Measurements from ENCODE around the gene TRAF3. TPM values are rescaled to one million over a fixed set of nuclear protein-coding genes. Genes with fewer than 3 reads are reported as not detected.

Gene TRAF3
- total RNA-seq, 4 donors from 2014 or later, result 5.5 to 14.7 (median 6.9) TPM

DNA sequence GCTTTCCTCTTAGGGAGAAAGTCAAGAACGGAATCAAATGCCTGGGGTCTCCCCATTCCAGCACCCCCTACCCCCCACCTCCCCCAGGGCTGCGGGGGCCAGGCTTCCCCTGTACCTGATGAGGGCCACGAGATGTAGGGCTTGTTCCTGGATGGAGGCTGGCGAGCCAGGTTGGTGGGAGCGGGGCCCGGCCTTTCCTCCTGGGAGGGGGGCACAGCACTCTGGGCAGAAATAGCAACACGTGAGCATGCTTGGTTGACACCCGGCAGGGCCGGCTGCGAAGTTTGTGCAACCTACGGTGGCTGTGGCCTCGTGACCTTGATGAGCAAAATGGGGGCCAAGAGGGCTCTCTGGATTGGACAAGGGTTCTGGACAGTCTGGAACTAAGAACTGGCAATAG is 160.9 kb downstream of the TRAF3 start:
- no peaks in the 10 kb centered on the region for H3K4me1 ChIP-seq
- in situ Hi-C loops (cut with MboI; ENCODE audit: low sequenced_read_pairs in 4 of 4), result no loop called here
- H3K4me3 ChIP-seq, result no peak overlapping the region
- H3K27ac ChIP-seq, result no peak overlapping the region
- no peak for ATAC-seq
- intact Hi-C loops (cut with DNase I; ENCODE audit: low total_unique reads), result no loop called here
- H3K9me3 ChIP-seq, result no peaks in the 10 kb centered on the region
- peaks cover 0 to 51% of the 10 kb centered on the region in 2 donors for H3K36me3 ChIP-seq
- no peak for DNase-seq
- H3K27me3 ChIP-seq, result no peaks in the 10 kb centered on the region
- no peak for TF ChIP-seq POLR2A (IDR thresholded peaks at IDR 0.05)
- TF ChIP-seq, protein P1, sequence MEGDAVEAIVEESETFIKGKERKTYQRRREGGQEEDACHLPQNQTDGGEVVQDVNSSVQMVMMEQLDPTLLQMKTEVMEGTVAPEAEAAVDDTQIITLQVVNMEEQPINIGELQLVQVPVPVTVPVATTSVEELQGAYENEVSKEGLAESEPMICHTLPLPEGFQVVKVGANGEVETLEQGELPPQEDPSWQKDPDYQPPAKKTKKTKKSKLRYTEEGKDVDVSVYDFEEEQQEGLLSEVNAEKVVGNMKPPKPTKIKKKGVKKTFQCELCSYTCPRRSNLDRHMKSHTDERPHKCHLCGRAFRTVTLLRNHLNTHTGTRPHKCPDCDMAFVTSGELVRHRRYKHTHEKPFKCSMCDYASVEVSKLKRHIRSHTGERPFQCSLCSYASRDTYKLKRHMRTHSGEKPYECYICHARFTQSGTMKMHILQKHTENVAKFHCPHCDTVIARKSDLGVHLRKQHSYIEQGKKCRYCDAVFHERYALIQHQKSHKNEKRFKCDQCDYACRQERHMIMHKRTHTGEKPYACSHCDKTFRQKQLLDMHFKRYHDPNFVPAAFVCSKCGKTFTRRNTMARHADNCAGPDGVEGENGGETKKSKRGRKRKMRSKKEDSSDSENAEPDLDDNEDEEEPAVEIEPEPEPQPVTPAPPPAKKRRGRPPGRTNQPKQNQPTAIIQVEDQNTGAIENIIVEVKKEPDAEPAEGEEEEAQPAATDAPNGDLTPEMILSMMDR (IDR thresholded peaks at IDR 0.05 in 4 of 5, conservative IDR thresholded peaks at IDR 0.05 in 1 of 5), result no peak

- in situ Hi-C loops (cut with MboI; ENCODE audit: low sequenced_read_pairs in 4 of 4), result no loop called here
- H3K9me3 ChIP-seq, result no peaks in the 10 kb centered on the region
- intact Hi-C loops (cut with DNase I; ENCODE audit: low total_unique reads), result no loop called here
- H3K27ac ChIP-seq, result no peak overlapping the region
- H3K27me3 ChIP-seq, result no peaks in the 10 kb centered on the region
- ATAC-seq, result no peak
- no peaks in the 10 kb centered on the region for H3K4me1 ChIP-seq
- TF ChIP-seq, protein P1 (IDR thresholded peaks at IDR 0.05 in 4 of 5, conservative IDR thresholded peaks at IDR 0.05 in 1 of 5), result no peak
- no peak for TF ChIP-seq POLR2A (IDR thresholded peaks at IDR 0.05)
- DNase-seq, result no peak
- H3K4me3 ChIP-seq, result no peak overlapping the region
- peaks cover 0 to 54% of the 10 kb centered on the region in 2 donors for H3K36me3 ChIP-seq
Observed at GRCh38 chr14:102939329-102939728, 162.1 kb downstream of the TRAF3 start.

DNA sequence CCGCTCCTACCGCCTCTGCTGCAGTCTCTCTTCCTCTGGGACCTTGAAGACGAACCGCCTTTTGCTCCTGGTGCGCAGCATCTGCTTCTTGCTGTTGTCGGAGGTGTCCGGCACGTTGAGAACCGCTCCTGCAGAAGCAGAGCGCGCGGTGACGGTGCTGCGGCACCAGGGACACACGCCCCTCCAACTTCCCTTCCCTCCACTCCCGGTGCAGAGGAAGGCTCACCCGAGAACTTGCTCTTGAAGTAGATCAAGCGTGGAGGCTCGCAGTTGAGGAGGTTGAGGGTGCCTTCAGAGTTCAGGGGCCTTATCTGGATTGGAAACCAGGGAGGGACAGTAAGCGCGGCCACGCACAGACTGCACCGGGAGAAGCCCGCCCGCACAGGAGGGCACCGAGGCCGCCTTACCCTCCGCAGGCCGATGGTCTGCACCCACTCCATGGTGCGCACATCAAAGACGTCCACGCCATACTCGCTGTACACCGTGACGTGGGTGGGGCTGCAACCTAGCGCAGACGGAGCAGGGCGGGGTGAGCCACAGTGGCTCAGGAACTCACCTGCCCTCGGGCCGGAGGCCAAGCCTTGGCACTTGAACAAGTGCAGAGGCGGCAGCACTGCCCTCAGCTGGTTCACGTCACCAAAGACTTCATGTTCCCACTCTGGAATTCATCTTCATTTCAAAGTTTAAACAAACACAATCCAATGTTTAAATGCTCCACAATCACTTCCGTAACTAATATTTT is 162.7 kb downstream of the TRAF3 start:
- no peak for ATAC-seq
- in situ Hi-C loops (cut with MboI; ENCODE audit: low sequenced_read_pairs in 4 of 4), result no loop called here
- intact Hi-C loops (cut with DNase I; ENCODE audit: low total_unique reads), result no loop called here

GRCh38 chr14:102940729-102941362 is 163.6 kb downstream of the TRAF3 start:
- TF ChIP-seq, protein P1 (IDR thresholded peaks at IDR 0.05 in 4 of 5, conservative IDR thresholded peaks at IDR 0.05 in 1 of 5), result no peak
- TF ChIP-seq POLR2A (IDR thresholded peaks at IDR 0.05), result no peak
- no peak for DNase-seq
- in situ Hi-C loops (cut with MboI; ENCODE audit: low sequenced_read_pairs in 4 of 4), result no loop called here

More for the DNA sequence above, 162.7 kb downstream of the TRAF3 start:
- H3K4me1 ChIP-seq, result no peaks in the 10 kb centered on the region
- no peaks in the 10 kb centered on the region for H3K9me3 ChIP-seq
- H3K36me3 ChIP-seq, result peaks cover 0 to 61% of the 10 kb centered on the region in 2 donors
- H3K27me3 ChIP-seq, result no peaks in the 10 kb centered on the region
- DNase-seq, result no peak
- TF ChIP-seq, protein P1 (IDR thresholded peaks at IDR 0.05 in 4 of 5, conservative IDR thresholded peaks at IDR 0.05 in 1 of 5), result no peak
- TF ChIP-seq POLR2A (IDR thresholded peaks at IDR 0.05), result no peak
- H3K27ac ChIP-seq, result no peak overlapping the region
- H3K4me3 ChIP-seq, result no peak overlapping the region

More at GRCh38 chr14:102940729-102941362, 163.6 kb downstream of the TRAF3 start:
- Histone ChIP-seq H3K27me3 (no peaks in the 10 kb centered on the region), H3K4me1 (no peaks in the 10 kb centered on the region), H3K27ac (no peak overlapping the region), H3K9me3 (no peaks in the 10 kb centered on the region), H3K4me3 (no peak overlapping the region), H3K36me3 (peaks cover 4 to 69% of the 10 kb centered on the region in 2 donors)
- intact Hi-C loops (cut with DNase I; ENCODE audit: low total_unique reads), result no loop called here
- ATAC-seq, result no peak
